GM12865 (cell line): ENCODE results near the gene GOLPH3L.

Source experiments
- DNase-seq: peaks from one replicate; pipeline ENCODE4 v3.0.0; 2010; ENCODE audit warnings: low read depth
- H3K4me3 ChIP-seq: 2 replicates; pipeline ENCODE4 v1.5.1; 2011; ENCODE audit warnings: mild to moderate bottlenecking, low read depth, low read length, control low read depth
- TF ChIP-seq, protein P1 (sequence below): IDR thresholded peaks from 2 replicates; pipeline ENCODE4 v1.5.1; 2011; ENCODE audit warnings: low read length, control low read depth, low read depth, inconsistent platforms; ENCODE audit not compliant: insufficient read depth; ENCODE audit errors: missing control alignments

GOLPH3L gene

GRCh38 chr1:150596976-150597375, 100.0 kb downstream of the GOLPH3L start:
- no peak overlapping the region for H3K4me3 ChIP-seq
- no peak for DNase-seq
- TF ChIP-seq, protein P1, sequence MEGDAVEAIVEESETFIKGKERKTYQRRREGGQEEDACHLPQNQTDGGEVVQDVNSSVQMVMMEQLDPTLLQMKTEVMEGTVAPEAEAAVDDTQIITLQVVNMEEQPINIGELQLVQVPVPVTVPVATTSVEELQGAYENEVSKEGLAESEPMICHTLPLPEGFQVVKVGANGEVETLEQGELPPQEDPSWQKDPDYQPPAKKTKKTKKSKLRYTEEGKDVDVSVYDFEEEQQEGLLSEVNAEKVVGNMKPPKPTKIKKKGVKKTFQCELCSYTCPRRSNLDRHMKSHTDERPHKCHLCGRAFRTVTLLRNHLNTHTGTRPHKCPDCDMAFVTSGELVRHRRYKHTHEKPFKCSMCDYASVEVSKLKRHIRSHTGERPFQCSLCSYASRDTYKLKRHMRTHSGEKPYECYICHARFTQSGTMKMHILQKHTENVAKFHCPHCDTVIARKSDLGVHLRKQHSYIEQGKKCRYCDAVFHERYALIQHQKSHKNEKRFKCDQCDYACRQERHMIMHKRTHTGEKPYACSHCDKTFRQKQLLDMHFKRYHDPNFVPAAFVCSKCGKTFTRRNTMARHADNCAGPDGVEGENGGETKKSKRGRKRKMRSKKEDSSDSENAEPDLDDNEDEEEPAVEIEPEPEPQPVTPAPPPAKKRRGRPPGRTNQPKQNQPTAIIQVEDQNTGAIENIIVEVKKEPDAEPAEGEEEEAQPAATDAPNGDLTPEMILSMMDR = no peak
